T follicular helper cell (primary cell): ENCODE results near the gene IRF2.

Experiments
- DNase-seq: peaks from one replicate; pipeline ENCODE4 v3.0.0-alpha.2; 2020; ENCODE audit warnings: low read depth

Gene IRF2

DNA sequence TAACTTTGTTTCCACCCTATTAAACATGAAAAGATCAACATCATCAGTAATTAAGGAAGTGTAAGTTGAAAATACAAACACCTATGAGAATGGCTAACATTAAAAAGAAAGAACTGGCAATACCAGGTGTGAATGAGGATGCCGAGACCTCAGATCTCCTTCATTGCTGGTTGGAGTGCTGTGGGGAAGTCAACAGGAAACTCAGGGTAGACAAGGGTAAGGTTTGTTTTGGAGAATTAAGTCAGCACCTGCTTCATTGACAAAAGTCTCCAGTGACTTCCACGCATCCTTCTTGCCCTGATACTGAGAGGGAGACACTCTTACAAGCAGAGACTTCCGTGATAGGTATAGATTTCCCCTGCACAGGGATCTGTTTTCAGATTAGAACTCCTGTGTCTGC, 106.1 kb downstream of the IRF2 start:
- no peak for DNase-seq

DNA sequence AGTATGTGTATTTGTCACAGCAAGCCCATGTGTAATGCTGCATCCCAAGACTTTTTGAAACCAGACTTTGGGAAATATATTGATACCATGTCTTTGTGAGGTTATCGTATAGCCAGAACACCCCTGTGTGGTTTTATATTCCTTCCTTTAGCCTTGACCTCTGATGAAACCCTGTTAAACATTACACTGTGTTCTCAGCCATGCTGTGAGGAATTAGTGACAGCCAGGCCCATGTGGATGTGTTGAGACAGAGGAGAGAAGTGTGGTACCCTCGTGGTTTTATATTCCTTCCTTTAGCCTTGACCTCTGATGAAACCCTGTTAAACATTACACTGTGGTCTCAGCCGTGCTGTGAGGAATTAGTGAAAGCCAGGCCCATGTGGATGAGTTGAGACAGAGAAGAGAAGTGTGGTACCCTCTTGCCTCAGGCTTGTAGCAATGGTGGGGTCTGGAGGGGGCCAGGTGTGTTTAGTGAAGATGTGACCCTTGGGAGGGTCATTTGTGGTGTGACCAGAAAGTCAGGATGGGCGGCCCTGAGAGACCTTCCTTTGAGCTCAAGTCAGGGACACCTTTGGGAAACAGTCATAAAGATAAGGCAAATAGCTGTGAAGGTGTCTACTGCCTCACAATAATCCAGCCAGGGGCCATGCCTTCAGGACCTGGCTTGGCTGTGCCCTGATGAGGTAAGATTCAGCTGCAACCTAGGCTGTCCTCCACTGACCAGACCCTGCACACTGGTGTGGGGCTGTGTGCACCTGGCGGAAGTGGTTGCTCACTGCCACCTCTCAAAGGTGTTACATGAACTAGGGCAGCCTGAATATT, 110.0 kb downstream of the IRF2 start:
- no peak for DNase-seq

DNA sequence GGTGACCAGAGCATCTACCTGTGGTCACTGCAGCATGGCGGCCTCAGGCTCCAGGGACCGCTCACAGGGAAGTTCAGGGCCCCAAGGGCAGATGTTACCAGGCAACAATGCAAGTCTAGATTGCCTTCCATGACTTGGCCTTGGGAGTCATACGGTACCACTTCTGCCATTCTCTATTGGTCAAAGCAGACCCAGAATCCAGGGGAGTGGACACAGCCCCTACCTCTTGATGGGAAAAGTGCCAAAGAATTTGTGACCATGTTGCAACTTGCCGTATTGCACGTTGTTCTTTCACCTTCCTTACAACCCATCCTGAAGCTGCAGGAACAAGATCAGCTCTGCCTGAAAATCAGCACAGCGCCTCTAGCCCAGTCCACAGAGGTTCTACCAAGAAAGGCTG, 111.1 kb downstream of the IRF2 start:
- DNase-seq: no peak

DNA sequence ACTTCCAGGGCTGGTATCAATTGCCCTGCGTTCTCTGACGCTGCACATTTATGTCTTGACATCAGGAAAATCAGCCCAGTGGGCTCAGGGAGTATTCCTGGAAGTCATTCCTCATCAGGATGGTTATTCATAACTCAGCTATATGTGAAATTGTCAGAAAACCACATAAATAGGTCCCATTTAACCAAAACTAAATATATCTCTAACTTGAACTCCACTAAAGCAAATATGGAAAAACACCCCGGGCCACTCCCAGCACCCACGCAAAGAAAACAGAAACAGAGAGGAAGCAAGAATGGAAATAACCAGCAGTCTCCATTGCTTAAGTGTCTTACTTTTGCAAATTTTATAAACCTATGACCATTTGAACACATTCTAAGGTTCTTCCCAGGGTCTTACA, 112.0 kb downstream of the IRF2 start:
- DNase-seq: no peak

DNA sequence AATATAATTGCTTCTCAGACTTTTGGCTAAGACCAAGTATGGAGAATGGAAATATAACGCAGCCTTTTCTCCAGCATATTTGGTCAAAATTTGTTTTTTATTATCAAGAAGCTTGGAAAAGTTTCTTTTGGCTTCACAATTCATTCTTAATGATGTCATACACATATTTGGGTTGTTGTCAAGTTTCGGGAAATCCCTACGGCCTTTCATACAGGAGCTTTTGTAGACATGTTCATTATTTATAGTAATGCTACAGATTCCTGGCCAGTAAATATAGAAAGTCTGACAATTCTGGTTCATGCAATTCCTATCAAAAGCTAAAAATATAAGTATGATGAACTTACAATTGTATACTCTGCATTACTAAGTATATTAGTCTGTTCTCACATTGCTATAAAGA, 112.9 kb downstream of the IRF2 start:
- no peak for DNase-seq

DNA sequence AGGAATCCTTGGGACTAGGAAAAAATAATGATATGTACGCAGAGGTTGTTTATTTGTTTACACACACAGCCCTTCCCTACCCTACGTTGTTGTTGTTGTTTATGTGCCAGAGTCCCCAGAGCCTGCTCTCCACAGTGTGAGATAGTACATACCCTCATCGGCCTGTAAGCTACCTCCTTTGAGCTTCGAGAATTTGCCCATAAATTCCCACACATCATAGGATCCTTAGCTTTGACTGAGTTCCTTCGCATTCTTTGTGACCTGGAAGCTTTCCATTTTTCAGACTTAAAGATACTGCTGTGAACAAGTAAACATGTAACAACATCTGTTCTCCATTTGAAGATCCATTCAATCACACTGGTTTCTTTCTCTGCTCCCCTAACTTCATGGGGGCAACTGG, 114.5 kb downstream of the IRF2 start:
- no peak for DNase-seq

DNA sequence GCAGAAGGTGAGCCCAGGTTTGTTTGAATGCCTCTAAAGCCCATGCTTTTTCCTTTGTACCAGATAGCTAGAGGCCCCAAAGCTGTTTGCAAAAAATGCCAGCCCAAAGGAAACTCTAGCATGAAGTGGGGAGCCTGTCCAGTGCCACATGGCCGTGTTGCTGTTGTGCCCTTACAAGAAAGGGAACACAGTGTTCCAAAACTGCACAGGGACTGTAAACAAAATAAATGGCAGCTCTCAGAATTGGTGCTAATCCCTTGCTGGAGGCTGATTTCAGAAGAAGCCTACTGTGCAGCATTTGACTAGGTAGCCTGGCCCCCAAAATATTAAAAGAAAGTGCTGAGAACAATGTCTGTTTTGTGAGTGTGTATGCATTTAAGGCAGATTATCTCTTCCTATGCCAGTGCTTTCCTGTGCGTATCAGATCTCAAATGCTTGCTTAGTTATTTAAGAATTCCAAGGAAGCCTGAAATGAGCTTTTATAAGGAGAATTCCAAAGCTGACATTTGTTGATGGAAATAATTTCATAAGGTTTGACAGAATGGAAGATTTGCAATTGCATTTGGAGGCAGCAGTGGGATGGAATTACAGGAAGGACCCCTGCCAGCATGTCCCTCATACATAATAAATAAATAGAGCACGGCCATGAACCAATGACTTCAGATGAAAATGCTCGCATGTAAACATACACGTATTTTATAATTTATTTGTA, 115.7 kb downstream of the IRF2 start:
- DNase-seq: no peak

DNA sequence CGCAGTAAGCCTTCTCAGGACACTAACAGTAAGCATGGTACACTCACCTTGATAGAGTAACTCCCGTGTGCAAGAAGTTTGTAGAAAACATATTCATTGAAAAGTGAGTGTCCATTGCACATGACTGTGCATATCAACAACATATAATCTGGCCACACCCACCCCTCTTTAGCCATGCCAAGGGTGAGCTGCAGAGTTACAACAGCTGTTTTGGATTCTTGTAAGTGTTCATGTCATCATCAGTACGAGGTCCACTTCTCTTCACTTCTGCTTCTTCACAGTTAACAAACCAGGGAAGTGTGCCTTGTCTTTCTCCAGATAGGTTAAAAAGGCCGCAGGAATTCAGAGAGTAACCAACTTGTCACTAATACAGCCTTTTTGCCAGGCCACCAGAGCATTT, 116.6 kb downstream of the IRF2 start:
- DNase-seq: no peak

DNA sequence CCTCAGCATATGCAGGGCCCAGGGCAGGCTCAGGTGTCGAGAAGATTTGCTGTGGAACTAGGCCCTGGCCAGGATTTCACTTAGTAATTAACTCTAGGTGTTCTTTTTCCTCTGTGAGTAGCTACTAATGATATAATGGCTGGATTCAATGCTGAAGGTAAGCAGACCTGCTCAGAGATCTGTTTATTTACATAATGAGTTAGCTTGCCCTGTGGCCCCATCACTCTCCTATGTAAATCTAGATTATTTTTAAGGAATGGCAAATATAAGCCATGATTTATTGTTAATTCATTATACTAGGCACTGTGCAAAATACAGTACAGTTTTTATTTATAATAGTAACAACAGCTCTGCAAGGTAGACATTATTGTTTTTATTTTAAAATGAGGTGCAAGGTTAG, 117.2 kb downstream of the IRF2 start:
- no peak for DNase-seq

DNA sequence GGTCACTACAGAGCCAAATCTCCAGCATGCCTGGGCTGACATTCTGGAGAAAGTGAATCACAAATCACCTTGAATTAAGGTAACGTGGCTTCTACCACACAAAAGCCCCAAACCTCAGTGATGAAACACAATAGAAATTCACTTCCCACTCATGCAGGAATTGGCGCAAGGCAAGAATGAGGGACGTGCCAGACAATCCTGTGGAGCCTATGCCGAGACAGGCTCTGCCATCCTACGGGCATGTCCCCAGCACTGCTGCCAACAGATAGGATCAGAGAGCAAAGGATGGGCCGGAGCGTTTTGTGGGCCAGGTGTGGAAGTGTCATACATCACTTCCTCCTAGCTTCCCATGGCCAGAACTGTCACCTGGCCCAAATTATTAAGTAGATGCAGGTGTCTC, 118.0 kb downstream of the IRF2 start:
- no peak for DNase-seq

DNA sequence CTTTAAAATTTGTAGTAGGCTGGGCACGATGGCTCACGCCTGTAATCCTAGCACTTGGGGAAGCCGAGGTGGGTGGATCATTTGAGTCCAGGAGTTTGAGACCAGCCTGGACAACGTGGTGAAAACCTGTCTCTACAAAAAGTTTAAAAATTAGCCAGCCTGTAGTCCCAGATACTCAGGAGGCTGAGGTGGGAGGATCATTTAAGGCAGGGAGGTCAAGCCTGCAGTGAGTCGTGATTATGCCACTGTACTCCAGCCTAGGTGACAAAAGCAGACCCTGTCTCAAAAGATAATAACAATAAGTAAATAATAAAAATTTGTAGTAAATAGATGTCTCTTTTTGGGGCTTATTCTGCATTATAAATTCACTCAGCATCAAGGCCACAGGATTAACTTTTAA, 118.5 kb downstream of the IRF2 start:
- DNase-seq: no peak

DNA sequence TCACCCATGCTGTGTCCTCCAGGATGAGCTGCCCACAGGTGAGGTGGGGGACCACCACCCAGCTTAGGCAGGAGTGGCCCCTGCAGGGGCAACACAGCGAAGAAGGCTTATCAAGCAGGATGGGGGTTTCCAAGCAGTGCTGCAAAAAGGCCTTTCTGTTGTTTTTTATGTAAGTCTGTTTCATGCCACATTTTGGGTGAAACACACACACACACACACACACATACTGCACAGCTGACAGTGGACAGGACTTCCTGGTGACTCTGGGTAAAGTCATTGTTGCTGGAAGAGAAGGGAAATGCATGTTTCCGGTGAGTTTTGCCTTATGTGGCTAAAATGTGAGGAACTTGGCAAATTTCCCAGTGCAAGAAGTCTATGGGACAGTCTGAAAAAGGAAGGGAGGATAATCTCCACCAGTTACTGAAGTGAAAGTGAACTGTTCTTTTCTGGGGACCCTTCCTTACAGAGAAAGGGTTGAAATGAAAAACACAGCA, 119.2 kb downstream of the IRF2 start:
- DNase-seq: no peak

DNA sequence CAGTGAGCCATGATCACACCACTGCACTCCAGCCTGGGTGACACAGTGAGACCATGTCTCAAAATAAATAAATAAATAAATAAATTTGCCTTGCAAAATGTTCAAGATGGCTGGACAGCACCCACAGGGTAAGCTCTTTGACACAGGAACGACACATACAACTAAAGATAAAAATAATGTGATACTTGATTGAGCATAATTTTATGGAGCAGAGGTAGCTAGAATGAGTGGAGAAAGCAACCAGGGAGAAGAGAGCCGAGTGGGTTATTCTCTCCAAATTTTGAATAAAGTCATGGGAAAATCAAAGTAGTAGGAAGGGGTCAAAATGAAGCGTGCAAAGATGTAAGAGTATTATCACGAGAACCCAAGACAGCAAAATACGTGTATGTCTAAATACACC, 121.5 kb downstream of the IRF2 start:
- DNase-seq: no peak

DNA sequence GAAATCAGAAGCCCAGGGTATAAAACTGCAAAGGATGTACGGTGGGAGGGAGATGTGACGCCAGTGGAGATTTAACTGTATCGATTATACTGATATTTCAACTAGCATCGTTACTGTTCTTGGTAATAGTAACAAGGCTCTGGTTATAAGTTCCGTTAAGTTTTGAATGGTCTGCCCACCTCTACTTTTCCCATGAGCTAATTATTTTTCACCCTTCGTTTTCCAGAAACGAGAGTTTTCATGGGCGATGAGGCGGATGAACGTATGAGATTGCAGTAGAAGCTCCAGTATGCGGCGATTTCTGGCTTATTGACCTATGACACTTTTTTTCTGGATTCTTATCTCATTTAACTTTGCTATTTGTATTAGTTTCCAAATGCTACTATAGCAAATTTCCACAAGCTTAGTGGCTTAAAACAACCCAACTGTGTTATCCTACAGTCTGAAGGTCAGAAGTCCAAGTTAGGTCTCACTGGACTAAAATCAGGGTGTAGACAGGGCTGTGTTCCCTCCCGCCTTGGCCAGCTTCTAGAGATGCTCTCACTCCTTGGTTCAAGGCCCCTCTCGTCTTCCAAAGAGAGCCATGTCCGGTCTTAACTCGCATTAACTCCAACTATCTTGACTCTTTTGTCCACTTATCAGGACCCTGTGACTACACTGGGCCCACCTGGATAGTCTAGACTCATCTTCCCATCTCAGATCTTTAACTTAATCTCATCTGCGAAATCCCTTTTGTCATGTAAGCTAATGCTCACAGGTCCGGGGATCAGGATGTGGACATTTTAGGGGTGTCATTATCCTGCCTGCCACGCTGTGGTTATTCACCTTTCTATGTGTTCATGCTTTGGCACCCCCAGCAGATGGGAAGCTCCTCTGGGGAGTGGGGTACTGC, 122.5 kb downstream of the IRF2 start:
- DNase-seq: no peak

DNA sequence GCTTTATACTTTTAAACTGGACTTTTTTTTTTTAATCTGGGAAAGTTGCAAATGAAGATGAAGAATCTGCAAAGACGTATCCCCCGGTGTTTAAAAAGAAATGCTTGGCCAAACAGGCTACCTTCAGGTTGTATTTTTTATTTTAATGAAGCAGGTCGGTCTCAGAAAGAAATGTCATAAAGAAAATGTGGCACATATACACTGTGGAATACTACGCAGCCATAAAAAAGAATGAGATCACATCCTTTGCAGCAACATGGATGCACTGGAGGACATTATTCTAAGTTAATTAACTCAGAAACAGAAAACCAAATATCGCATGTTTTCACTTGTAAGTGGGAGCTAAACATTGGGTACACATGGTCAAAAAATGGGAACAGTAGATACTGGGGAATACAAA, 123.4 kb downstream of the IRF2 start:
- DNase-seq: no peak

DNA sequence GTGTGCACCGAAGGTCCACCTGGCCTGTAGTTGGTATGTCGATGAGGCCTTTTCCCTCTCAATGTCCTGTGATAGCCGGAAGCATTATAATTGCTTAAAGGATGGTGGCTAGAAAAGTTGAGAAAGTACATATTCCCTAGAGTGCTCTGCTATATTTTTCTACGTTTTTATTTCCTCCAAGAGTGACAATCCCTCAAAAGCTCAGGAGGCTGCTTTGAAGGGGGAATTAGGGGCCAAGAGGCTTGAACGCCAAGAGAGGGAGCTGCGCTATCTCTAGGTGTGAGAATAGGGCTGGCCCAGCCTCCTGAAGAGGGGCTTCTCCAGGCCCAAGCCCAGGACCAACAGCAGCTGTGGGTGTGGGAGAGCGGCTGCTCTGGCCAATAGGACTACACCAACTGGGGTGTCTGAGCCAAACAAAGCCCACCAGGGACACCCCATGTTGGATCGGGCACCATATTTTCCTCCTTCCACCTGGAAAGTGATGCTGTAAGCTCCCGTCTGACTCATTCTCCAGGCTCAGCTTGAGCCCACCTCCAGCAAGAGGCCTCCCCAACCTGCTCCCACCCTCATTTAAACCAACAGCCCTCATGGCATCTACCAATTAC, 124.0 kb downstream of the IRF2 start:
- no peak for DNase-seq

DNA sequence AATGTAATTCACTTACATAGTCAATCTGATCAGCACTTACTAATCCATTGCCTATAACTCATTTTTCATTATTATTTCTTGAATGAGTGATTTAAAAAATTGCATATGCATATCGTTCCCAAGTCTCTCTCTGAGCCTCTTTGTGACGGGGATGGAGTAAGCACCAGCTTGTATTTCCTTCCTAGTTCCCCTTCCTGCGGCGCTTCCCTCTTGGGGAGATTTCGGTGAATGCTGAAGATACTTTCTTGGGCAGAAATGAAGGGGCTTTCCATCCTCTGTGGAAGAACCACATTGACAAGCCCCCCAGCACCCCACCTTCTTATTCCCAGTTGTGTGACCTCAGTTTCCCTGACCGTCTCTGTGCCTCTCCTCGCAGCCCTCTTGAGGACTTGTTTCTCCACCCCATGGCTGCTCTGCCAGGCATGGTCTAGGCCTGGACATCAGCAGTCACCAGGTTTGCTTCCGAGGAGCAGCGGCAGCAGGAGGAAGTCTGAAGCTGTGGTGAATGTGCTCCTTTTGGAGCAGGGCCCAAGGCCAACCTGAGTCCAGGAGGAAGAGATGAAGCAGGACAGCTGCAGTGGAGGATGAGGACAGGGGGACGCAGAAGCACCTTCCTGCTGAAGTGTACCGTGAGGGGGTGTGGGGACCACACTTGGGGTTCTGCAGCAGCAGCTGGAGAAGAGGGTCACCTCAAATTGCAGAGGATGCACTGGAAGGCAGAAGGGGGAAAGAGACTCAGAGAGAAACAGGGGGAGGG, 124.9 kb downstream of the IRF2 start:
- no peak for DNase-seq

DNA sequence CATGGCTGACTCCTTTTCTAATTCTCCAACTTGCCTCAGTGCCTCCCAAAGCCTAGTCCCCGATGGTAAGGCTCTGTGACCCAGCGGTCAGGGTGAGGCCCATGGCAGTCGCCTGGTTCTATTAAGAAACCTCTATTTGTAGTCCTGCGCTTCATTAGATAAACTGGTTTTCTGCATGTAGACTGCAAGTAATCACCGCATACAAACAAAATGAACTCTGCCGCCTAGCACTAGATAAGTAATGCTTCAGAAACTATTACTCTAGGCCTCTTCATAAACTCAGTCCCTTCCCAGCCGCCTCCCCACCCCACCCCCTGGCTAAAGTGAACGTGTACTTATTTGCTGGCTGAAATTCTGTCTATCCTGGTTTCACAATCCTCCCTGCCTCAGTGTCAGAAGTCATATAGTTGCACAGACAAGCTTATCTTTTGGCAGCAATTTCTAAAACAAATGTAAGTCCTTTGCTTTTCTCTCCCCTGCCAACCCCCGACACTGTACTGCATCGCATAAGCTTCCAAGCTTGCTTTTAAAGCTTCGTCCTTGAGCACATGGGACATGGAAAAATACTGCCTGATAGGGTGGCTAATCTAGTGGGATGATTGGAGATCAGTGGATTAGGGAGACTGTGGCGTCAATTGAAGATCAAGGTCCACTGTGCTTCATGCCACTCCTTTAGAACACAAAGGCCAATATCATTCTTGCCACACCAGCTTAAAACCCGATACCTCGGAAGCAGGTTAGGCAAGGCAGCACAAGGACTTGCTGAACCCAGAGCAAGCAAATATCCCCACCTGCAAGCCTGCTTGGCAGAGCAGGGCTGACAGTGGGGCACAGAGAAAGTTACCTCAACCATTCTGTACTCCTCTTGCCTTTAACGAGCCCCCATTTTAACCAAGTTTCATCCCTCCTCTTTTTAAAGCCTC, 125.8 kb downstream of the IRF2 start:
- no peak for DNase-seq

DNA sequence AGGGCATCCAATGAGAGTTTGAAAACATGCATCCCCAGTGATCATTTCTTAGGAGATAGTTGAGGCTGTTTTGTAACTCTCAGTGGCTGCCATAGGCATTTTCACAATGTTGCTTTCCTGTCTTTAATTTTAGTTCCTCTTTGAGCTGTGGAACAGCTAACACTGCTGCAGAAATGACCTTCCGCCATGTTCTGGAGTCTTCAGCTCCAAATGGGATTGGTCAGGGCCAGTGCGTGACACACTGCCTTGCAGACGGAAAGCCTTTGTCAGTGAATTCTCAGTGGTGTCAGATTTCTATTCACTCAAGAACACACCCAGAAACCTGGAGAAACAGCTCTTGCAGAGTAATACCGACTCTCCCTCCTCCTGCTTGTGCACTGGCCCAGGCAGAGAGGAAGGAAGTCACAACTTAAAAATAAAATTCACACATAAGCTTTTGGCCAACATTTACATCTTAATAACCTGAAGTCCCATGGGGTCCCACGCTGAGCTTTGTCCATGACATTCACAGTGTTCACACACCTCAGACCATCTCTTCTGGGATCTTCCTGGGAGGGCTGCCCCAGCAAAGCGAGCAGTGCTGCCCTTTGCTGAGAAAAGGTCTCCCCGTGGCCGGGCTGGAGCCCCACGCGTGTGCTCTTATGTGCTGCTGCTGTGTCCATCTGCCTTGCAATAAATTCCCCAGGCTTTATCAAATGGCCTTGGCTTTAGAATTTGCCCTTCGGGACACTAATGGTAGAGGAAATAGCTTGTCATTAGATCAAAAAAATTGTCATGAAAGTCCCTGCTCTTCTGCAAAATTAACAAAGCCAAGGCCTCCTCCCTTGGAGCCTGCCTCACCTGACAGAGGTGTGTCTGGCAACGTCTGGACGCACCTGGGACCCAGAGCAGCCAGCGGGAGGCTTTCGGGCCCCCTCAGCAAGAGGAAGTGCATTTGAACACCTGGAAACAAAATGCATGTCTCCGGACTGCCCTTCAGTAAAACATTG, 126.8 kb downstream of the IRF2 start:
- no peak for DNase-seq
